Measurements from ENCODE around the gene TANGO6.

DNA sequence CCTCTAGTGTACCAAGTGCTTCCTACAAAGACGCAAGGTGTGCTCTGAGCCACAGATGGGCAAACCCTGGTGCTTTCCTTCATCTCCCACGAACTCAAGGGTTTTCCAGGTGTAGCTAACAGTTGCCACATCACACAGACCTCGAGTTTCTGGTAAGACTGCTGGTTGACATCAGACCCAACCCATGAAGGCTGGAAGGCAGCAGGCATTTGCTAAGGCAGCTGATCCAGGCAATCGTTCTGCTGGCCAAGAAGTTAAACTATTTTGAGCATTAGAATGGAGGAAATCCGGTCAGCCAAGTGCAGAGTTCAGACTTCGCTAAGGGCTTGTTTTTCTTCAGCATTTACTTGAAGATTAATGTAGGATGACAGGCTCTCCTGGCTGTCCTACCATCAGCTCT, 273.6 kb downstream of the TANGO6 start:
- TF ChIP-seq POLR2AphosphoS5 (IDR thresholded peaks at IDR 0.05; ENCODE audit: low read depth, low read length), result no peak
- no peak for TF ChIP-seq TAF1 (IDR thresholded peaks at IDR 0.05; ENCODE audit: borderline replicate concordance, low read depth, low read length)
- no peak for TF ChIP-seq POLR2A (IDR thresholded peaks at IDR 0.05; ENCODE audit: low read depth, low read length)

All from GM12892 (cell line).